ENCODE measurements around the gene CATSPER1.

CATSPER1 gene

GRCh38 chr11:65983589-65983987, 42.7 kb downstream of the CATSPER1 start:
- TF ChIP-seq CTCF (IDR thresholded peaks at IDR 0.05; ENCODE audit: insufficient read depth, low read length, poor library complexity, severe bottlenecking): no peak
- Histone ChIP-seq H3K36me3 (ENCODE audit: control insufficient read depth, insufficient read depth, low read length) (peaks cover 7% of the 10 kb centered on the region; the same call in 1 of the 2 replicates), H3K4me3 (replicated peaks; ENCODE audit: low read depth, low read length) (no peak overlapping the region), H3K27me3 (replicated peaks; ENCODE audit: control insufficient read depth, insufficient read depth, low read length) (no peaks in the 10 kb centered on the region)
- DNase-seq (ENCODE audit: extremely low read depth, insufficient read length): no peak

- TF ChIP-seq CTCF (IDR thresholded peaks at IDR 0.05; ENCODE audit: insufficient read depth, low read length, poor library complexity, severe bottlenecking): no peak
- DNase-seq (ENCODE audit: extremely low read depth, insufficient read length): no peak
- Histone ChIP-seq H3K27me3 (replicated peaks; ENCODE audit: control insufficient read depth, insufficient read depth, low read length) (no peaks in the 10 kb centered on the region), H3K36me3 (ENCODE audit: control insufficient read depth, insufficient read depth, low read length) (peaks cover 11% of the 10 kb centered on the region), H3K4me3 (replicated peaks; ENCODE audit: low read depth, low read length) (no peak overlapping the region)
Observed at GRCh38 chr11:65982824-65983588, 43.3 kb downstream of the CATSPER1 start.

GRCh38 chr11:65981972-65982823, 44.1 kb downstream of the CATSPER1 start:
- no peak for TF ChIP-seq CTCF (IDR thresholded peaks at IDR 0.05; ENCODE audit: insufficient read depth, low read length, poor library complexity, severe bottlenecking)
- peaks cover 16% of the 10 kb centered on the region for H3K36me3 ChIP-seq (ENCODE audit: control insufficient read depth, insufficient read depth, low read length)
- H3K27me3 ChIP-seq (replicated peaks; ENCODE audit: control insufficient read depth, insufficient read depth, low read length): no peaks in the 10 kb centered on the region
- no peak overlapping the region for H3K4me3 ChIP-seq (replicated peaks; ENCODE audit: low read depth, low read length)
- DNase-seq (ENCODE audit: extremely low read depth, insufficient read length): no peak

GRCh38 chr11:65981101-65981740, 45.1 kb downstream of the CATSPER1 start:
- H3K27me3 ChIP-seq (replicated peaks; ENCODE audit: control insufficient read depth, insufficient read depth, low read length): no peaks in the 10 kb centered on the region
- DNase-seq (ENCODE audit: extremely low read depth, insufficient read length): no peak
- no peak overlapping the region for H3K4me3 ChIP-seq (replicated peaks; ENCODE audit: low read depth, low read length)
- H3K36me3 ChIP-seq (ENCODE audit: control insufficient read depth, insufficient read depth, low read length): peaks cover 19% of the 10 kb centered on the region
- no peak for TF ChIP-seq CTCF (IDR thresholded peaks at IDR 0.05; ENCODE audit: insufficient read depth, low read length, poor library complexity, severe bottlenecking)

- Histone ChIP-seq H3K36me3 (ENCODE audit: control insufficient read depth, insufficient read depth, low read length) (peaks cover 19% of the 10 kb centered on the region), H3K4me3 (replicated peaks; ENCODE audit: low read depth, low read length) (no peak overlapping the region), H3K27me3 (replicated peaks; ENCODE audit: control insufficient read depth, insufficient read depth, low read length) (no peaks in the 10 kb centered on the region)
- no peak for DNase-seq (ENCODE audit: extremely low read depth, insufficient read length)
- TF ChIP-seq CTCF (IDR thresholded peaks at IDR 0.05; ENCODE audit: insufficient read depth, low read length, poor library complexity, severe bottlenecking): no peak
Observed at GRCh38 chr11:65979261-65979759, 47.0 kb downstream of the CATSPER1 start.
